GM23338 (cell line): ENCODE results near the gene SV2C. TPM values are rescaled to one million over a fixed set of nuclear protein-coding genes. Genes with fewer than 3 reads are reported as not detected.

Experiments
- ATAC-seq: fragments of 200-7000 bp; cut with Tn5 transposase; 3 replicates; pipeline ENCODE4 v1.9.1; 2020
- DNase-seq: peaks from one replicate; pipeline ENCODE4 v3.0.0-alpha.2; 2015; ENCODE audit warnings: low spot score
- H2AFZ ChIP-seq: fragments of 200-600 bp; sonication (generic); 2 replicates; pipeline ENCODE4 v1.8.0; 2016; ENCODE audit warnings: antibody characterized with exemption, mild to moderate bottlenecking, moderate library complexity
- H3F3A ChIP-seq: fragments of 200-600 bp; sonication (generic); replicated peaks from 2 replicates; pipeline ENCODE4 v1.8.0; 2017; ENCODE audit warnings: antibody characterized with exemption, mixed run types, low read depth
- H3K27ac ChIP-seq: fragments of 200-600 bp; sonication (generic); 2 replicates; pipeline ENCODE4 v1.6.1; 2016; ENCODE audit warnings: low read depth
- H3K27me3 ChIP-seq: fragments of 200-600 bp; sonication (generic); 2 replicates; pipeline ENCODE4 v1.8.0; 2016; ENCODE audit warnings: mild to moderate bottlenecking, mixed run types, moderate library complexity; ENCODE audit not compliant: insufficient read depth
- H3K36me3 ChIP-seq: fragments of 200-600 bp; sonication (generic); 2 replicates; pipeline ENCODE4 v1.8.0; 2016; ENCODE audit warnings: mild to moderate bottlenecking; ENCODE audit not compliant: insufficient read depth
- H3K4me1 ChIP-seq: fragments of 200-600 bp; sonication (generic); 2 replicates; pipeline ENCODE4 v1.8.0; 2016; ENCODE audit warnings: mild to moderate bottlenecking, moderate library complexity; ENCODE audit not compliant: insufficient read depth
- H3K4me2 ChIP-seq: fragments of 200-600 bp; sonication (generic); 2 replicates; pipeline ENCODE4 v1.7.1; 2017; ENCODE audit warnings: mixed run types
- H3K4me3 ChIP-seq: fragments of 200-600 bp; sonication (generic); 2 replicates; pipeline ENCODE4 v1.6.1; 2016; ENCODE audit warnings: mixed run types
- H3K79me2 ChIP-seq: fragments of 200-600 bp; sonication (generic); replicated peaks from 2 replicates; pipeline ENCODE4 v1.8.0; 2017; ENCODE audit warnings: mild to moderate bottlenecking; ENCODE audit not compliant: insufficient read depth
- H3K9me2 ChIP-seq: fragments of 200-600 bp; sonication (generic); 2 replicates; pipeline ENCODE4 v1.8.0; 2017; ENCODE audit not compliant: insufficient read depth
- H4K20me1 ChIP-seq: fragments of 200-600 bp; sonication (generic); replicated peaks from 2 replicates; pipeline ENCODE4 v1.8.0; 2017; ENCODE audit warnings: mild to moderate bottlenecking; ENCODE audit not compliant: insufficient read depth
- H3K27ac Mint-ChIP-seq: 2 replicates; pipeline ENCODE4 v1.8.0; 2020; ENCODE audit warnings: inconsistent platforms, mild to moderate bottlenecking, moderate library complexity, mixed read lengths
- H3K27me3 Mint-ChIP-seq: 3 replicates; pipeline ENCODE4 v1.8.0; 2022; ENCODE audit warnings: low read depth, mild to moderate bottlenecking, moderate library complexity, mixed read lengths, inconsistent platforms; ENCODE audit not compliant: insufficient read depth, poor library complexity
- H3K36me3 Mint-ChIP-seq: 3 replicates; pipeline ENCODE4 v1.8.0; 2021; ENCODE audit warnings: low read depth, mild to moderate bottlenecking, inconsistent platforms, moderate library complexity, mixed read lengths
- H3K4me1 Mint-ChIP-seq: 3 replicates; pipeline ENCODE4 v1.8.0; 2020; ENCODE audit warnings: mild to moderate bottlenecking, inconsistent platforms, mixed read lengths
- H3K4me3 Mint-ChIP-seq: 3 replicates; pipeline ENCODE4 v1.8.0; 2021; ENCODE audit warnings: moderate library complexity, mild to moderate bottlenecking, inconsistent platforms, mixed read lengths
- H3K9me3 Mint-ChIP-seq: 3 replicates; pipeline ENCODE4 v1.8.0; 2020; ENCODE audit warnings: moderate library complexity, mild to moderate bottlenecking, inconsistent platforms, mixed read lengths
- CREB1 ChIP-seq: fragments of 250-450 bp; sonication (Bioruptor Pico); IDR thresholded peaks from 2 replicates; pipeline ENCODE4 v1.5.0; 2020; ENCODE audit warnings: low read depth, mild to moderate bottlenecking, moderate library complexity
- ETS1 ChIP-seq: IDR thresholded peaks from 2 replicates; pipeline ENCODE4 v1.6.1; 2016; ENCODE audit warnings: antibody characterized with exemption
- EZH2 ChIP-seq: fragments of 200-600 bp; sonication (generic); IDR thresholded peaks from one replicate; pipeline ENCODE4 v1.8.0; 2017; ENCODE audit warnings: antibody characterized with exemption, mild to moderate bottlenecking, low read depth; ENCODE audit not compliant: unreplicated experiment
- EZH2phosphoT487 ChIP-seq: fragments of 200-600 bp; sonication (generic); IDR thresholded peaks from one replicate; pipeline ENCODE4 v1.8.1; 2018; ENCODE audit warnings: antibody characterized with exemption; ENCODE audit not compliant: unreplicated experiment
- JUNB ChIP-seq: IDR thresholded peaks from one replicate; pipeline ENCODE4 v1.6.1; 2016; ENCODE audit warnings: antibody characterized with exemption; ENCODE audit not compliant: unreplicated experiment
- NANOG ChIP-seq: IDR thresholded peaks from 2 replicates; pipeline ENCODE4 v1.6.1; 2016; ENCODE audit warnings: antibody characterized with exemption, borderline replicate concordance
- POLR2AphosphoS5 ChIP-seq: IDR thresholded peaks from 2 replicates; pipeline ENCODE4 v1.6.1; 2016; ENCODE audit warnings: antibody characterized with exemption, low read depth
- REST ChIP-seq: IDR thresholded peaks from one replicate; pipeline ENCODE4 v1.6.1; 2018; ENCODE audit warnings: antibody characterized with exemption; ENCODE audit not compliant: unreplicated experiment
- STAT1 ChIP-seq: IDR thresholded peaks from one replicate; pipeline ENCODE4 v1.6.1; 2016; ENCODE audit warnings: antibody characterized with exemption; ENCODE audit not compliant: unreplicated experiment
- ZNF114 ChIP-seq: fragments of 250-450 bp; sonication (Bioruptor Pico); IDR thresholded peaks from 2 replicates; pipeline ENCODE4 v1.5.0; 2020; ENCODE audit warnings: mild to moderate bottlenecking, moderate library complexity
- ZNF331 ChIP-seq: fragments of 250-450 bp; sonication (Bioruptor Pico); IDR thresholded peaks from 2 replicates; pipeline ENCODE4 v1.5.0; 2020; ENCODE audit warnings: low read depth, mild to moderate bottlenecking, moderate library complexity
- ZNF462 ChIP-seq: fragments of 250-450 bp; sonication (Bioruptor Pico); IDR thresholded peaks from 2 replicates; pipeline ENCODE4 v1.5.0; 2020; ENCODE audit warnings: mild to moderate bottlenecking, moderate library complexity
- polyA plus RNA-seq: library from polyadenylated mRNA; unstranded; fragments of >200 nt; fragmentation: Nextera tagmentation; extraction: Ambion mirVana; gene quantifications from 2 replicates; pipeline ENCODE4 v1.2.1, GENCODE V29; 2016
- total RNA-seq: library from RNA; depleted of rRNA; stranded (reverse); fragments of >200 nt; shearing (Covaris generic); gene quantifications from 2 replicates; pipeline ENCODE4 v1.2.3, GENCODE V29; 2014

SV2C gene
- total and polyA plus RNA-seq, 2 experiments from 2014 or later = 0.05 to 0.07 TPM

GRCh38 chr5:76125888-76126287 is 42.7 kb downstream of the SV2C start (continued):
- TF ChIP-seq ZNF462 (CRISPR knock-in tag) (no peak), CREB1 (no peak), POLR2AphosphoS5 (no peak)

GRCh38 chr5:76134003-76134402 is 50.8 kb downstream of the SV2C start:
- Histone ChIP-seq H3K4me3 (no peak overlapping the region), H3F3A (no peaks in the 10 kb centered on the region), H3K36me3 (no peaks in the 10 kb centered on the region), H2AFZ (no peak overlapping the region), H3K4me2 (no peak overlapping the region), H3K27me3 (no peaks in the 10 kb centered on the region), H3K9me2 (no peaks in the 10 kb centered on the region), H3K27ac (no peak overlapping the region), H3K4me1 (no peaks in the 10 kb centered on the region), H4K20me1 (no peaks in the 10 kb centered on the region; the same call in 1 of the 2 replicates), H3K79me2 (no peaks in the 10 kb centered on the region)
- DNase-seq = no peak
- no peaks in the 10 kb centered on the region for H3K9me3 Mint-ChIP-seq
- no peaks in the 10 kb centered on the region for H3K36me3 Mint-ChIP-seq
- H3K27me3 Mint-ChIP-seq = peaks cover 6% of the 10 kb centered on the region
- no peak for ATAC-seq
- no peak overlapping the region for H3K27ac Mint-ChIP-seq
- no peak overlapping the region for H3K4me3 Mint-ChIP-seq
- no peaks in the 10 kb centered on the region for H3K4me1 Mint-ChIP-seq
- TF ChIP-seq EZH2phosphoT487 (no peak), ZNF331 (CRISPR knock-in tag) (no peak), JUNB (no peak), POLR2AphosphoS5 (no peak), EZH2 (no peak), ETS1 (no peak), CREB1 (no peak), STAT1 (no peak), NANOG (no peak), REST (no peak), ZNF114 (CRISPR knock-in tag) (no peak)
